GM18502 (cell line): ENCODE results near the gene EEF2K.
A peak's percentile ranks its signal among the peaks of the same experiment; 100 is the strongest.
"Not testable (repeated sequence)": the region's sequence is repeated elsewhere in the genome, so short reads cannot be mapped to it uniquely, and the experiment has no call there.

Experiments
- ATAC-seq: cut with Tn5 transposase; IDR thresholded peaks from one replicate; pipeline ENCODE4 v1.9.1; 2021; ENCODE audit warnings: mild to moderate bottlenecking; ENCODE audit not compliant: unreplicated experiment, poor library complexity

EEF2K gene

DNA sequence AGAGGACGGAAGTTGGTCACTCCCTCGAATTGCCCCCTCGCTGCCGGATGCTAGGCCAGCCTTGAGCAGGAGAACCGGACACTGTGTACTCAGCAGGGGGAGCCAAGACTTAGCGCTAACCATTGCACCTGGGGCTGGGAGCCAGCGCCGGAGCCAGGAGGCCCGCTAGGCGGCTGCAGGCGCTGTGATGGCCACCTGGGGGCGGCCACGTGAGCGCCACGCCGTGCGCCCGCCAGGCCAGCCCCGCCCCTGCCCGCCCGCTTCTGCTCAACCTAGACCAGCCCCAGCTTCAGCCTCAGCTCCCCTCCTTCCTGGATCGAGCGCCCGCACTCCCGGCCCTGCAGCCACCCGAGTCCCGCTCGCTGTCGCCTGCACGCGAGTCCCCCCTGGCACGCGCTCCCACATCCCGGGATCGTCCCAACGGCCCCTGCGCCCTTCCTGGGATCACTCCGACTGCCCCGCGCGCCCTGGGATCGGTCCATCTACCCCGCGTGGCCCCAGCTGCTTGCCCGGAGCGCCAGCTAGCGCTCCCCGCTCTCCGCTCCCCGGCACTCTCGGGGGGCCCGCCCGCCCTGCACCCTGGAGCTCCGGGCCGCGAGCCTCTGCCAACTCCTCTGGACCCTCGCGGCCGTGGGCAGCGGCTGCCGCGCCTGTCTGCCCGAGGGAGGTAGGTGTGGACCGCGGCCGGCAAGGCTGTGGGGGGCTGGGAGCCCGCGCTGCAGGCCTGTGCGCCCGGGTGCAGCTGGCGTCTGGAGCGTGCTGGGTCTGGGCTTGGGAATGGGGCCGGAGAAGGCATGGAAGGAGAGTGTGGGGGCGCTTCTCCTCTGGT, at the start of gene EEF2K:
Gene EEF2K, plus strand, starts transcription at position 266 of the 829 bp plus-strand sequence. CDS start 19,452 bp downstream, outside the sequence.
- ATAC-seq = peak; percentile 79

- no peak for ATAC-seq
Observed at GRCh38 chr16:22161401-22161800, 44.7 kb upstream of the EEF2K start.

DNA sequence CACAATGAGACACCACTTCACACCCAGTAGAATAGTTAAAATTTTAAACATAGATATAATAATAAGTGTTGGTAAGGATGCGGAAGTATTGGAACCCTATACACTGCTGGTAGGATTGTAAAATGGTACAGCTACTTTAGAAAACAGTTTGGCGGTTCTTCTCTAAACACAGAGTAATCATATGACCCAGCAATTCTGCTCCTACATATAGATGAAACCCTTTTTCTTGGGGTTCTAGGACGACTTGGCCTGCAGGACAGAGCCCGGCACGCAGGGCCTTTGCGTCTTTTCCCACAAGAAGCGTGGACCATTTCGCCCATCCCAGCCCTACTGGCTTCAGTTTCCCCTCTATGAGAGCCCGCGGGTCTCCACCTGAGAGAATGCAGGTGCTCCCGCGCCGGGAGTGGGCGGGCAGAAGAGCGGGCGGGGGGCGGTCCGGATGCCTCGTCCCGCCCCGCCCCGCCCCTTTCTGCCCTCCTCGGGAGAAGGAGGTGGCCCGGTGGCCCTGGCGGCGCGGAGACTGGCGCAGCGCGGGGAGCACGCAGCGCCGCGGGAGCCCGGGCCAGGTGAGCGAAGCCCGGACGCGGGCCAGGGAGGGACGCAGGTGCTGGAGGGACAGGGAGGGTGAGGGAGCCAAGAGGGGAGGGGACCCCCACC, 44.0 kb upstream of the EEF2K start, which contains the start of gene SDR42E2:
Gene SDR42E2, plus strand, starts transcription at position 508 of the 657 bp plus-strand sequence. CDS start 3,077 bp downstream, outside the sequence.
- no peak for ATAC-seq

DNA sequence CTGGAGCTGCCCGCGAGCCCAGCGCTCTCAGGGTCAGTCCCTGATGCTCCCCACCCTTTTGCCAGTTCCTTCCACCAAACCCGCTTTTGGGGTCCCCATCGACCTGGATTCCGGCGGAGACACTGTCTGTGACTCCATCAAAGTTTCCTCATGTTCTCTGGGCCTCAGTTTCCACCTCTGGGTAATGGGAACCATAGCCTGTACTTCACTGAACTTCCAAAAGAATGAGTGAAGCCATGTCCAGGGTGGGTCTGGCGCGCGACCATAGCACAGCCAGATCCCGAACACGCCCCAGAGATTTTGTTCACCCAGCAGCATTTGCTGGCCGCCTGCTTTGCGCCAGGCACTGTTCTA, 43.4 kb upstream of the EEF2K start:
- no peak for ATAC-seq

- ATAC-seq = no peak
Observed at GRCh38 chr16:22163806-22164205, 42.3 kb upstream of the EEF2K start.

- ATAC-seq = no peak
Observed at GRCh38 chr16:22164482-22164881, 41.6 kb upstream of the EEF2K start.

DNA sequence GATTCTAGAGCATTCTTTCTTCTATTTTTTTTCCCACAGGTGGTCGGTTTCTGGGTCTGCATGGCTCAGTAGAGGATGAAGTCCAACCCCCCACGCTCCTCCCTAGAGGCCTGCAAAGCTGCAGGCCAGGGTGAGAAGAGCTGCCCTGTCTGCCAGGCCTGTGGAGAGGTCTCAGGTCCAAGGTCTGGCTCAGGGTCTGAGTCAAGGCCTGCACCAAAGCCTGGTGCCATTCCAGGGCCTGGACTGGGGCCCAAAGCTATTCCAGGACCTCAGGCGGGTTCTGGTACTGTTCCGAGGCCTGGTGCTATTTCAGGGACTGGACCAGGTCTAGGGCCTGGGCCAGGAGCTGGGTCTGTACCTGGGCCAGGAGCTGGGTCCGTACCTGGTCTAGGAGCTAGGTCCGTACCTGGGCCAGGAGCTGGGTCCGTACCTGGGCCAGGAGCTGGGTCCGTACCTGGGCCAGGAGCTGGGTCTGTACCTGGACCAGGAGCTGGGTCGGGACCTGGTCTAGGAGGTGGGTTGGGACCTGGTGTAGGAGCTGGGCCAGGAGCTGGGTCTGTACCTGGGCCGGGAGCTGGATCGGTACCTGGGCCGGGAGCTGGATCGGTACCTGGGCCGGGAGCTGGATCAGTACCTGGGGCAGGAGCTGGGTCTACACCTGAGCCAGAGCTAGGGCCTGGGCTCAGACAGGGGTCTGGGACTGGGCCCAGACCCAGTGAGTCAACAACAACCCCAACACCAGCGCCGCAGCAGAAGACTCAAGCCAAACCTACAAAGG, 40.4 kb upstream of the EEF2K start:
- no peak for ATAC-seq

- no peak for ATAC-seq
Observed at GRCh38 chr16:22171953-22172352, 34.1 kb upstream of the EEF2K start.

DNA sequence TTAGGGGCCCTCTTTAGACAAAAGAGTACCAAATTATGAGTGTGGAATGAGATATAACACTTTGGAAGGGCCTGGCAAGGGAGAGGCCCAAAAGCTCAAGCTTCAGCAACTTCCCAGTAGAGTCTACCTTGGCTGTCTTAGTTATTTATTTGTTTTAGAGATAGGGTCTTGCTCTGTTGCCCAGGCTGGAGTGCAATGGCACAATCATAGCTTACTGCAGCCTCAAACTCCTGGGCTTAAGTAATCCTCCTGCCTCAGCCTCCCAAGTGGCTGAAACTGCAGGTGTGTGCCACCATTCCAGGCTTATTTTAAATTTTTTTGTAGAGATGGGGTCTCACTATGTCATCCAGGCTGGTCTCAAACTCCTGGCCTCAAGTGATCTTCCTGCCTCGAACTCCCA, 33.4 kb upstream of the EEF2K start:
- not testable (repeated sequence) for ATAC-seq

GRCh38 chr16:22174642-22175041, 31.4 kb upstream of the EEF2K start:
- no peak for ATAC-seq

DNA sequence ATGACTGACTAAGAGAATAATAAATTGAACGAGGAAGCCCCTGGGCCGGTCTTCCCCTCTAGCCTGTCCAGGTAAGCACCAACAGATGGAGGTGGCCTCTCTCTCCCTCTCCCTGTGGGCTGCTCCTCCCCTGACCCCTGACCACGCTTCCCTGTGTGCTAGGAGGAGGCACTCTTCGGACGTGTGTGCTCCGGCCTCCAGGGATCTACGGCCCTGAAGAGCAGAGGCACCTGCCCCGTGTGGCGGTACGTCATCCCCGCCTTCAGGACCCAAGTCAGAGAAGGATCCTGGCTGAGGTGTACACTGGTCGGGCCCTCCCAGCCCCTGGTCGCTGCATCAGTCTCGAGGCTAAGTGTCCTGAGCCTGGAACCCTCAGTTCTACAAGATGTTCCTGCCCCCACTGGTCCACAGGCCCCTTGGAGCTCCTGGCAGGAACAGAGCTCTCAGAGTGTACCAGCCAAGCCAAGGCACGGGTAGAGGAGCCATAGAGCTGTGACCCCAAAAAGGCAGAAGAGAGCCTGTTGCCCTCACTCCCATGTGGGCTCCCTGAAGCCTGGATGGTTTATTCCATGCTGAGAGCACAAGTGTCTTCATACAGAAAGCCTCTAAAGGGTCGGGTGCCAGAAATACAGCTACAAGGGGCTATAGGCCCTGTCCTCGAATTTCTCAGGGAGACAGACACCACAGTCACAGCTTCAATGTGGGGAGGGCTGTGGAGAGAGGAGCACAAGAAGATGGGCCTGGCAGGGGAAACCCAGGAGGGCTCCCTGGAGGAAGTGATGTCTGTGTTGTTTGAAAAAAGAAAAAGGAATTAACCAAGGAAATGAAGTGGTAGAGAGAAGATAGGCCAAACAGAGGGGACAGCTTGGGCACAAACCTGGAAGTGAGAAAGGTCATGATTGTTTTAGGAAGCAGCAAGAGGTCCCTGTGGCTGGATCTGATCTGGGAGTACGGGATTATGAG, 27.8 kb upstream of the EEF2K start:
- no peak for ATAC-seq

GRCh38 chr16:22181426-22181825, 24.7 kb upstream of the EEF2K start:
- no peak for ATAC-seq

GRCh38 chr16:22181843-22182242, 24.2 kb upstream of the EEF2K start:
- ATAC-seq = no peak

GRCh38 chr16:22183335-22183734, 22.7 kb upstream of the EEF2K start:
- ATAC-seq = no peak

DNA sequence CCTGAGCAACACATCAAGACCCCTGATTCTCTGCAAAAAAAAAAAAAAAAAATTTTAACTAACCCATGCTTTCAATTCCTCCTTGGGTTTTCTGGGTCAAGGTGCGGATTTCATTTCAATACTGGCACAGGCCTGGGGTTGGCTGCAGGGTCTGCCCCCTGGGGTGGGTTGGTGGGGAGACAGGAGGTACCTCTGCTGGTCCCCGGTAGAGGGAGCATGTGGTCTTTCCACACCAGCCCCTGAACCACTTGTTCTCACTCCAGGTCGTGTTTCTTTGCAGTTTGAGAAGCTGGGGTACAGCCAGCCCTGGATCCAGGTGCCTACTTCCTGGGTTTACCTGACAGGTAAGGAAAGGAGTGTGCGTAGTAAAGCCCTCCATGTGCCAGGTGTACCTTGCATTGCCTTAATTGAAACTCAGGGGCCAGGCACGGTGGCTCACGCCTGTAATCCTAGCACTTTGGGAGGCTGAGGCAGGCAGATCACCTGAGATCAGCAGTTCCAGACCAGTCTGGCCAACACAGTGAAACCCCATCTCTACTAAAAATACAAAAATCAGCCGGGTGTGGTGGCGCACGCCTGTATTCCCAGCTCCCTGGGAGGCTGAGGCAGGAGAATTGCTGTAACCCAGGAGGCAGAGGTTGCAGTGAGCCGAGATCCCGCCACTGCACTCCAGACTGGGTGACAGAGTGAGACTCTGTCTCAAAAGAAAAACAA, 22.0 kb upstream of the EEF2K start:
- ATAC-seq = no peak

- ATAC-seq = no peak
Observed at GRCh38 chr16:22184615-22184968, 21.5 kb upstream of the EEF2K start.

DNA sequence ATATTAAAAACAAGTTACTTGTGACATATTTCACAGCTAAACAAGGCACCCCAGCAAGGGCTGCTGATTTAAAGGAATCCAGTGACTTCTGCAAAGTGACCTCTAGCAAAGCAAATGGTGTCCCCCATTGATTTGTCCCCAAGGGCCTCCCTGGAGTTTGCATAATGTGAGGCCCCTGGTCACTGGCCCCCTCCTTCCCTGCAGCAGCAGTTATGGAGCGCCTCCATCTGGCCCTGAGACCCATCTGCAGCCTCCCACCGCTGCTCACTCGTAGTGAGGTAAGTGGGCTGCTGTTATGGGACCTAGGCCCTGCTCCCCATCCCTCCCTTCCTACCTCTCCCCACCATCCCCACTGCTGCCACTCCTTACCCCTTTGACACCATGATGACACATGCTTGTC, 19.6 kb upstream of the EEF2K start:
- ATAC-seq = no peak

DNA sequence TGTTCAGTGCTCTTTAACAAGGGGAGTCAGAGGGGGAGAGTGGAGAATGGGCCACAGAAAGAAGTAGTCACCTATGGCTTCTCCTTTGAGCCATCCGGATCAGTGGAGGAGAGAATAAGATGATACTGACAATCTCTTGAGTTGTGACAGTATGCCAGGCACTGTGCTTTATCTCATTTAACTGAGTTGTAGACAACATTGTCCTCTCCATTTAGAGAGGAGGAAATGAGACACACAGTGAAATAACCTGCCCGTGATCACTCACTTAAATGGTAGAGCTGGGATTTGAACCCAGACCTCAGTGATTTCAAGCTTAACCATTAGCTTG, 17.8 kb upstream of the EEF2K start:
- no peak for ATAC-seq

DNA sequence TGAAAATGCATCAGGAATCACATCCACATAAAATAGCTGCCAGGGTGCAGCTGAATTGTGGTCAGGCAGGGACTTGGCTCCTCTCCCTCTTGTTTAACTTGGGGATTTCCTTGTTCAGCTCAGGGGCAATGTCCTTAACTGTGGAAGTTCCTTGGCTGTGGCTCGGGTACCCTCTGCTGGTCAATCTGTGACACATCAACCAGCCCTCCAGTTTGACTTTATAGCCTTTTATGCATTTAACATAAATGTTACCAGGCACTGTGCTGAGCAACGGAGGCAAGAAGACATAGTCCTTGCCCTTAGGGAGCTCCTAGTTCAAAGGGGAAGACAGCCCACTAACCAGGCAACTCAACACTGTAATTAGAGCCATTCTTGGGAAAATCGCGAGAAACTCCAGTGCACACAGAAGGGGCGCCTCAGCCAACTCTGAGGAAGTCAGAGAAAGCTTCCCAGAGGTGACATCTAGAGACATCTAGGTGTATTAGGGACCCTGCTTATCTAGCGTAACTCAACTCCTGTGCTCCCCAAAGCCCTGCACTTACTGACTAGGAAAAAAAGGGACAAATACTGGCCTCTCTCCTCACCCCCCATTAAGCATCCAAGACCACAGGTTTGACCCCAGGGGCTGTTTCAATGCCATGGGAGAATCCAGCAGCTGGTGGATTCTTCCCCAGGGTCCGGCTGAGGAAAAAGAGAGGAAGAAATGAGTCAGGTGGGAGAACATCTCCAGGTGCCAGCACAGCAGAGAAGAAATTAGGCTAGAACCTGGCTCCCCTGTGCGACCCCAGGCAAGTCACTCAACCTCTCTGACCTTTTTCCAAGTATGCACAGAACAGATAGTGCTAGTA, 17.3 kb upstream of the EEF2K start:
- ATAC-seq = no peak
